Psoas muscle (tissue), 8 donors: Measurements from ENCODE around the gene IL11RA. TPM values are rescaled to one million over a fixed set of nuclear protein-coding genes. Genes with fewer than 3 reads are reported as not detected.

Experiments
- ATAC-seq, 4 donors: fragments of 200-7000 bp; cut with Tn5 transposase; one replicate each; pipeline ENCODE4 v1.9.1; 2020; ENCODE audit warnings: moderate library complexity in 3 of 4, mild to moderate bottlenecking in 2 of 4
- DNase-seq, 2 donors: peaks; one replicate each; pipeline ENCODE4 v3.0.0-alpha.2; 2020
- H3K27ac ChIP-seq: fragments of 200-600 bp; one replicate; pipeline ENCODE4 v1.8.0; 2022
- H3K27me3 ChIP-seq, 3 donors: fragments of 200-600 bp in 1 of 3; one replicate each; pipeline versions ENCODE4 v1.6.1 to v1.8.0; 2013 to 2022; ENCODE audit warnings: low read length in 2 of 3, mild to moderate bottlenecking in 2 of 3, moderate library complexity in 1 of 3; ENCODE audit not compliant: insufficient read depth in 3 of 3
- H3K36me3 ChIP-seq, 2 donors: fragments of 200-600 bp in 1 of 2; one replicate each; pipeline versions ENCODE4 v1.6.1 to v1.8.0; 2013 to 2022; ENCODE audit warnings: low read depth in 1 of 2, mild to moderate bottlenecking in 1 of 2, moderate library complexity in 1 of 2; ENCODE audit not compliant: insufficient read depth in 1 of 2
- H3K4me1 ChIP-seq: fragments of 200-600 bp; one replicate; pipeline ENCODE4 v1.8.0; 2022
- H3K4me3 ChIP-seq: fragments of 200-600 bp; one replicate; pipeline ENCODE4 v1.8.0; 2022; ENCODE audit warnings: mild to moderate bottlenecking
- H3K9me3 ChIP-seq: fragments of 200-600 bp; one replicate; pipeline ENCODE4 v1.8.0; 2022
- CTCF ChIP-seq: fragments of 200-600 bp; IDR thresholded peaks from one replicate; pipeline ENCODE4 v1.8.0; 2022; ENCODE audit warnings: antibody characterized with exemption
- WGBS, 3 donors: extraction: QIAGEN DNeasy Blood & Tissue Kit; methylation state at CpG; one replicate each; pipeline versions ENCODE4 v1.1.6 to v1.1.7; 2013; 5-methylcytosine and 5-hydroxymethylcytosine counted together
- intact Hi-C, 2 donors: fragments of 100-400 bp; cut with DNase I; formaldehyde crosslinking; loops; one replicate each; pipeline versions ENCODE4 v1.11.0 to v1.14.2; 2022
- polyA plus RNA-seq, 3 donors: library from polyadenylated mRNA; stranded (reverse); fragments of 200-250 nt; gene quantifications; one replicate each; pipeline ENCODE4 v1.2.3, GENCODE V29; 2013
- total RNA-seq, 4 donors: library from RNA; stranded (reverse); fragmentation: NEBNext Ultra II Directional in 2 of 4; extraction: Animal tissue kit (Norgen Biotek cat#: 25700) in 2 of 4; gene quantifications; one replicate each; pipeline versions ENCODE4 v1.2.1 to v1.2.4, GENCODE V29; 2021 to 2023
- donor health status: healthy with polysubstance abuse.
- donor health status: DM: no; HTN: no; CAD: no; lungs with moderate emphysema.
- donor health status: Bipolar disorder and iron deficiency.
- donor health status: healthy.
- donor health status: DM: yes; HTN: yes; CAD: no.
- donor health status: DM: no; HTN: no; CAD: no.
- donor health status: DM: no; HTN: no; CAD: no.
- donor health status: DM: yes; HTN: yes; CAD: no.

Gene IL11RA
- total and polyA plus RNA-seq, 7 donors = 7.7 to 20.1 (median 12.3) TPM

GRCh38 chr9:34647084-34647403, 4.9 kb upstream of the IL11RA start:
- peak in 1 of 4 donors; percentile 7 for ATAC-seq
- Histone ChIP-seq H3K27ac (peak overlapping the region; percentile 81), H3K4me3 (peak overlapping the region; percentile 74), H3K36me3 (peaks cover 0 to 34% of the 10 kb centered on the region in 2 donors), H3K27me3 (no peaks in the 10 kb centered on the region), H3K4me1 (peaks cover 22% of the 10 kb centered on the region), H3K9me3 (no peaks in the 10 kb centered on the region)
- 2 to 7% (median 4%) methylated on average over 8 of the region's 8 CpGs for WGBS, 3 donors
- no peak for TF ChIP-seq CTCF
- DNase-seq = no peak
- intact Hi-C loops = loop anchor here in 1 of 2 donors (5.0 kb wide), 1 partner anchor 55 kb away; no protein-coding TSS in a partner anchor

GRCh38 chr9:34647651-34648050, 4.3 kb upstream of the IL11RA start:
- intact Hi-C loops = loop anchor here in 1 of 2 donors (5.0 kb wide), 1 partner anchor 55 kb away; no protein-coding TSS in a partner anchor
- peak overlapping the region; percentile 81 for H3K27ac ChIP-seq
- no peaks in the 10 kb centered on the region for H3K27me3 ChIP-seq
- H3K4me1 ChIP-seq = peaks cover 26% of the 10 kb centered on the region
- H3K9me3 ChIP-seq = no peaks in the 10 kb centered on the region
- DNase-seq (no peak), ATAC-seq (no peak)
- no peak for TF ChIP-seq CTCF
- H3K36me3 ChIP-seq = peaks cover 0 to 34% of the 10 kb centered on the region in 2 donors
- H3K4me3 ChIP-seq = peak overlapping the region; percentile 74
- WGBS, 3 donors = 63 to 76% (median 66%) methylated on average over 10 of the region's 10 CpGs

- 82 to 83% (median 83%) methylated on average over 8 of the region's 8 CpGs for WGBS, 3 donors
- Histone ChIP-seq H3K4me3 (no peak overlapping the region), H3K9me3 (no peaks in the 10 kb centered on the region), H3K36me3 (peaks cover 0 to 34% of the 10 kb centered on the region in 2 donors), H3K27ac (no peak overlapping the region), H3K4me1 (peaks cover 36% of the 10 kb centered on the region), H3K27me3 (no peaks in the 10 kb centered on the region)
- TF ChIP-seq CTCF = no peak
- ATAC-seq (no peak), DNase-seq (no peak)
- intact Hi-C loops = loop anchor here in 1 of 2 donors (5.0 kb wide), 1 partner anchor 54 kb away; no protein-coding TSS in a partner anchor
Measured at GRCh38 chr9:34648673-34649072, 3.3 kb upstream of the IL11RA start.

- Histone ChIP-seq H3K4me1 (peaks cover 51% of the 10 kb centered on the region), H3K4me3 (no peak overlapping the region), H3K27me3 (no peaks in the 10 kb centered on the region), H3K36me3 (peaks cover 0 to 34% of the 10 kb centered on the region in 2 donors), H3K9me3 (no peaks in the 10 kb centered on the region), H3K27ac (peak overlapping the region; percentile 88)
- no peak for TF ChIP-seq CTCF
- ATAC-seq (no peak), DNase-seq (peak in 1 of 2 donors; percentile 41)
- intact Hi-C loops = no loop called here
- WGBS, 3 donors = 50 to 57% (median 57%) methylated on average over 5 of the region's 5 CpGs
Measured at GRCh38 chr9:34650816-34651215, 1.2 kb upstream of the IL11RA start.

- H3K9me3 ChIP-seq = no peaks in the 10 kb centered on the region
- H3K4me3 ChIP-seq = peak overlapping the region; percentile 68
- no peak for ATAC-seq
- peak overlapping the region; percentile 88 for H3K27ac ChIP-seq
- H3K4me1 ChIP-seq = peaks cover 51% of the 10 kb centered on the region
- H3K27me3 ChIP-seq = no peaks in the 10 kb centered on the region
- TF ChIP-seq CTCF = no peak
- H3K36me3 ChIP-seq = peaks cover 0 to 34% of the 10 kb centered on the region in 2 donors
- WGBS, 3 donors = 24 to 33% (median 26%) methylated on average over 4 of the region's 4 CpGs
- intact Hi-C loops = no loop called here
- DNase-seq = peak in 1 of 2 donors; percentile 49
Measured at GRCh38 chr9:34651321-34651720, 664 bp upstream of the IL11RA start.
